Liver (tissue), 9 donors: ENCODE data around the gene ITPKB. TPM values are rescaled to one million over a fixed set of nuclear protein-coding genes. Genes with fewer than 3 reads are reported as not detected.

Experiments used
- DNase-seq: peaks from one replicate; pipeline ENCODE4 v3.0.0-alpha.2; 2017; ENCODE audit warnings: low spot score
- H3K27ac ChIP-seq, 2 donors: one replicate each; pipeline ENCODE4 v1.7.0; 2013; ENCODE audit warnings: inconsistent platforms in 2 of 2, low read length in 2 of 2, control low read depth in 1 of 2, low read depth in 1 of 2, mild to moderate bottlenecking in 1 of 2
- H3K27me3 ChIP-seq, 4 donors: one replicate each; pipeline versions ENCODE4 v1.6.1 to v1.7.0; 2013; ENCODE audit warnings: low read length in 3 of 4, inconsistent platforms in 1 of 4, mild to moderate bottlenecking in 1 of 4, moderate library complexity in 1 of 4; ENCODE audit not compliant: control insufficient read depth in 4 of 4, insufficient read depth in 4 of 4
- H3K36me3 ChIP-seq, 4 donors: one replicate each; pipeline versions ENCODE4 v1.6.1 to v1.7.0; 2013; ENCODE audit warnings: low read length in 3 of 4, mild to moderate bottlenecking in 3 of 4, low read depth in 1 of 4, moderate library complexity in 1 of 4; ENCODE audit not compliant: control insufficient read depth in 4 of 4, insufficient read depth in 3 of 4
- H3K4me1 ChIP-seq, 4 donors: one replicate each; pipeline versions ENCODE4 v1.6.1 to v1.7.0; 2013; ENCODE audit warnings: low read length in 3 of 4, mild to moderate bottlenecking in 3 of 4, moderate library complexity in 1 of 4; ENCODE audit not compliant: control insufficient read depth in 4 of 4, insufficient read depth in 4 of 4
- H3K4me3 ChIP-seq, 3 donors: one replicate each; pipeline versions ENCODE4 v1.6.1 to v1.7.0; 2013; ENCODE audit warnings: low read length in 3 of 3, control low read depth in 1 of 3, low read depth in 1 of 3, mild to moderate bottlenecking in 1 of 3
- H3K9ac ChIP-seq, 2 donors: one replicate each; pipeline ENCODE4 v1.7.0; 2013; ENCODE audit warnings: low read length in 2 of 2, mild to moderate bottlenecking in 2 of 2, moderate library complexity in 2 of 2, control low read depth in 1 of 2, low read depth in 1 of 2
- H3K9me3 ChIP-seq, 4 donors: one replicate each; pipeline versions ENCODE4 v1.6.1 to v1.7.0; 2013; ENCODE audit warnings: low read length in 3 of 4; ENCODE audit not compliant: control insufficient read depth in 4 of 4
- EGR1 ChIP-seq, 2 donors: IDR thresholded peaks; 2 replicates each; pipeline ENCODE4 v1.6.1; 2016 to 2018; ENCODE audit warnings: antibody characterized with exemption in 2 of 2, low read depth in 2 of 2
- FOXA1 ChIP-seq: IDR thresholded peaks from 2 replicates; pipeline ENCODE4 v1.6.1; 2016; ENCODE audit warnings: antibody characterized with exemption
- GABPA ChIP-seq, 2 donors: IDR thresholded peaks in 1 of 2; conservative IDR thresholded peaks in 1 of 2; 2 replicates each; pipeline ENCODE4 v1.6.1; 2016; ENCODE audit warnings: antibody characterized with exemption in 2 of 2, mild to moderate bottlenecking in 1 of 2, moderate library complexity in 1 of 2
- JUND ChIP-seq, 2 donors: IDR thresholded peaks; 2 replicates each; pipeline ENCODE4 v1.6.1; 2016; ENCODE audit warnings: antibody characterized with exemption in 2 of 2
- NR2F2 ChIP-seq: IDR thresholded peaks from 2 replicates; pipeline ENCODE4 v1.6.1; 2016; ENCODE audit warnings: antibody characterized with exemption
- RAD21 ChIP-seq, 2 donors: IDR thresholded peaks; 2 replicates each; pipeline ENCODE4 v1.6.1; 2016; ENCODE audit warnings: antibody characterized with exemption in 2 of 2, mild to moderate bottlenecking in 2 of 2
- RXRA ChIP-seq, 2 donors: IDR thresholded peaks; 2 replicates each; pipeline ENCODE4 v1.6.1; 2017 to 2018; ENCODE audit warnings: antibody characterized with exemption in 2 of 2, mild to moderate bottlenecking in 1 of 2
- WGBS: extraction: QIAGEN DNeasy Blood & Tissue Kit; methylation state at CpG from one replicate; pipeline ENCODE4 v1.1.7; 2013; 5-methylcytosine and 5-hydroxymethylcytosine counted together
- polyA plus RNA-seq, 2 donors: library from polyadenylated mRNA; stranded (reverse) in 1 of 2; unstranded in 1 of 2; fragments of 200-250 nt in 1 of 2; fragments of >200 nt in 1 of 2; fragmentation: Nextera tagmentation in 1 of 2; extraction: Ambion mirVana in 1 of 2; gene quantifications; one replicate each; pipeline versions ENCODE4 v1.2.1 to v1.2.3, GENCODE V29; 2013 to 2015
- total RNA-seq, 2 donors: library from RNA; depleted of rRNA; stranded (reverse); fragments of >200 nt; gene quantifications; one replicate each; pipeline ENCODE4 v1.2.3, GENCODE V29; 2014
- TF ChIP-seq, protein P1 (sequence below): IDR thresholded peaks from 2 replicates; pipeline ENCODE4 v1.6.1; 2016; ENCODE audit warnings: antibody characterized with exemption, mild to moderate bottlenecking
- TF ChIP-seq, protein P2 (sequence below): IDR thresholded peaks from 2 replicates; pipeline ENCODE4 v1.6.1; 2016; ENCODE audit warnings: antibody characterized with exemption
- TF ChIP-seq, protein P3 (sequence below): fragments of 150-350 bp; IDR thresholded peaks from 2 replicates; pipeline ENCODE4 v1.5.1; 2017; ENCODE audit warnings: improper control_type of control experiment, low read depth, low read length; ENCODE audit not compliant: missing input control
- TF ChIP-seq, protein P4 (sequence below): IDR thresholded peaks from 2 replicates; pipeline ENCODE4 v1.6.1; 2016; ENCODE audit warnings: antibody characterized with exemption
- donor health status: healthy.
- donor health status: healthy.
- donor health status: healthy.
- donor health status: healthy.
- donor health status: healthy.

The ITPKB gene
- total and polyA plus RNA-seq, 4 donors = 0.61 to 5.8 (median 3.7) TPM

GRCh38 chr1:226649244-226649643, 89.8 kb downstream of the ITPKB start (continued):
- TF ChIP-seq RXRA (IDR thresholded peaks at IDR 0.05) = no peak
- TF ChIP-seq, protein P1, sequence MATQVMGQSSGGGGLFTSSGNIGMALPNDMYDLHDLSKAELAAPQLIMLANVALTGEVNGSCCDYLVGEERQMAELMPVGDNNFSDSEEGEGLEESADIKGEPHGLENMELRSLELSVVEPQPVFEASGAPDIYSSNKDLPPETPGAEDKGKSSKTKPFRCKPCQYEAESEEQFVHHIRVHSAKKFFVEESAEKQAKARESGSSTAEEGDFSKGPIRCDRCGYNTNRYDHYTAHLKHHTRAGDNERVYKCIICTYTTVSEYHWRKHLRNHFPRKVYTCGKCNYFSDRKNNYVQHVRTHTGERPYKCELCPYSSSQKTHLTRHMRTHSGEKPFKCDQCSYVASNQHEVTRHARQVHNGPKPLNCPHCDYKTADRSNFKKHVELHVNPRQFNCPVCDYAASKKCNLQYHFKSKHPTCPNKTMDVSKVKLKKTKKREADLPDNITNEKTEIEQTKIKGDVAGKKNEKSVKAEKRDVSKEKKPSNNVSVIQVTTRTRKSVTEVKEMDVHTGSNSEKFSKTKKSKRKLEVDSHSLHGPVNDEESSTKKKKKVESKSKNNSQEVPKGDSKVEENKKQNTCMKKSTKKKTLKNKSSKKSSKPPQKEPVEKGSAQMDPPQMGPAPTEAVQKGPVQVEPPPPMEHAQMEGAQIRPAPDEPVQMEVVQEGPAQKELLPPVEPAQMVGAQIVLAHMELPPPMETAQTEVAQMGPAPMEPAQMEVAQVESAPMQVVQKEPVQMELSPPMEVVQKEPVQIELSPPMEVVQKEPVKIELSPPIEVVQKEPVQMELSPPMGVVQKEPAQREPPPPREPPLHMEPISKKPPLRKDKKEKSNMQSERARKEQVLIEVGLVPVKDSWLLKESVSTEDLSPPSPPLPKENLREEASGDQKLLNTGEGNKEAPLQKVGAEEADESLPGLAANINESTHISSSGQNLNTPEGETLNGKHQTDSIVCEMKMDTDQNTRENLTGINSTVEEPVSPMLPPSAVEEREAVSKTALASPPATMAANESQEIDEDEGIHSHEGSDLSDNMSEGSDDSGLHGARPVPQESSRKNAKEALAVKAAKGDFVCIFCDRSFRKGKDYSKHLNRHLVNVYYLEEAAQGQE = no peak

- H3K4me3 ChIP-seq = no peak overlapping the region
- no peak overlapping the region for H3K27ac ChIP-seq
- H3K9me3 ChIP-seq = no peaks in the 10 kb centered on the region
- H3K9ac ChIP-seq = no peak overlapping the region
- peaks cover 0 to 3% (median 0%) of the 10 kb centered on the region in 4 donors for H3K36me3 ChIP-seq
- TF ChIP-seq FOXA1 (no peak), GABPA (IDR thresholded peaks at IDR 0.05 in 1 of 2, conservative IDR thresholded peaks at IDR 0.05 in 1 of 2) (no peak), EGR1 (IDR thresholded peaks at IDR 0.05; ENCODE audit: low read depth in 2 of 2) (no peak), JUND (IDR thresholded peaks at IDR 0.05) (no peak), RAD21 (IDR thresholded peaks at IDR 0.05) (no peak), NR2F2 (no peak)
- TF ChIP-seq, protein P2, sequence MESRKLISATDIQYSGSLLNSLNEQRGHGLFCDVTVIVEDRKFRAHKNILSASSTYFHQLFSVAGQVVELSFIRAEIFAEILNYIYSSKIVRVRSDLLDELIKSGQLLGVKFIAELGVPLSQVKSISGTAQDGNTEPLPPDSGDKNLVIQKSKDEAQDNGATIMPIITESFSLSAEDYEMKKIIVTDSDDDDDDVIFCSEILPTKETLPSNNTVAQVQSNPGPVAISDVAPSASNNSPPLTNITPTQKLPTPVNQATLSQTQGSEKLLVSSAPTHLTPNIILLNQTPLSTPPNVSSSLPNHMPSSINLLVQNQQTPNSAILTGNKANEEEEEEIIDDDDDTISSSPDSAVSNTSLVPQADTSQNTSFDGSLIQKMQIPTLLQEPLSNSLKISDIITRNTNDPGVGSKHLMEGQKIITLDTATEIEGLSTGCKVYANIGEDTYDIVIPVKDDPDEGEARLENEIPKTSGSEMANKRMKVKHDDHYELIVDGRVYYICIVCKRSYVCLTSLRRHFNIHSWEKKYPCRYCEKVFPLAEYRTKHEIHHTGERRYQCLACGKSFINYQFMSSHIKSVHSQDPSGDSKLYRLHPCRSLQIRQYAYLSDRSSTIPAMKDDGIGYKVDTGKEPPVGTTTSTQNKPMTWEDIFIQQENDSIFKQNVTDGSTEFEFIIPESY = no peak
- TF ChIP-seq, protein P3, sequence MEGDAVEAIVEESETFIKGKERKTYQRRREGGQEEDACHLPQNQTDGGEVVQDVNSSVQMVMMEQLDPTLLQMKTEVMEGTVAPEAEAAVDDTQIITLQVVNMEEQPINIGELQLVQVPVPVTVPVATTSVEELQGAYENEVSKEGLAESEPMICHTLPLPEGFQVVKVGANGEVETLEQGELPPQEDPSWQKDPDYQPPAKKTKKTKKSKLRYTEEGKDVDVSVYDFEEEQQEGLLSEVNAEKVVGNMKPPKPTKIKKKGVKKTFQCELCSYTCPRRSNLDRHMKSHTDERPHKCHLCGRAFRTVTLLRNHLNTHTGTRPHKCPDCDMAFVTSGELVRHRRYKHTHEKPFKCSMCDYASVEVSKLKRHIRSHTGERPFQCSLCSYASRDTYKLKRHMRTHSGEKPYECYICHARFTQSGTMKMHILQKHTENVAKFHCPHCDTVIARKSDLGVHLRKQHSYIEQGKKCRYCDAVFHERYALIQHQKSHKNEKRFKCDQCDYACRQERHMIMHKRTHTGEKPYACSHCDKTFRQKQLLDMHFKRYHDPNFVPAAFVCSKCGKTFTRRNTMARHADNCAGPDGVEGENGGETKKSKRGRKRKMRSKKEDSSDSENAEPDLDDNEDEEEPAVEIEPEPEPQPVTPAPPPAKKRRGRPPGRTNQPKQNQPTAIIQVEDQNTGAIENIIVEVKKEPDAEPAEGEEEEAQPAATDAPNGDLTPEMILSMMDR = no peak
- no peak for DNase-seq
- H3K4me1 ChIP-seq = peaks cover 0 to 3% (median 0%) of the 10 kb centered on the region in 4 donors
- no peaks in the 10 kb centered on the region for H3K27me3 ChIP-seq
- WGBS = 91% methylated on average over 6 of the region's 6 CpGs
Observed at GRCh38 chr1:226648421-226648820, 90.7 kb downstream of the ITPKB start.

DNA sequence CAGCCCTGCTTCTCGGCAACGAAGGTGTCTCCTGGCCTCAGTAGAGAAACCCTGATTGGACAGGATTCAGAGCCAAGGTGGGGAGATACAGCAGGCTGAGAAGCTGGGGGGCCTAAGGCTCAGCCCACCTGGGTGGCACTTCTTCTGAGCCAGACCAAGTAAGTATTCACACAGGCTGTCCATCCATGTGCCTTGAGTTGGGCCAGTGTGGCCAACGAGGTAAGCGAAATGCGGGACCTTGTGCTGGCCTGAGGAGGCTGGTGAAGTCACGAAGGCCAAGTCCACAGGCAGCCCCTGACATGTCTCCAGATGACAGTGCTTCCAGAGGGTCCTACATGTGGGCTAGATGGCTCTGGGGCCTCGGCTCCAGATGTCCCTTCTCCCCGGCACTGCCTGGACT, 91.4 kb downstream of the ITPKB start:
- 94% methylated on average over 8 of the region's 8 CpGs for WGBS
- Histone ChIP-seq H3K27ac (no peak overlapping the region), H3K4me3 (no peak overlapping the region), H3K9ac (no peak overlapping the region), H3K27me3 (no peaks in the 10 kb centered on the region), H3K9me3 (no peaks in the 10 kb centered on the region), H3K36me3 (peaks cover 0 to 3% (median 0%) of the 10 kb centered on the region in 4 donors), H3K4me1 (peaks cover 0 to 3% (median 0%) of the 10 kb centered on the region in 4 donors)
- no peak for DNase-seq
- TF ChIP-seq, protein P4, sequence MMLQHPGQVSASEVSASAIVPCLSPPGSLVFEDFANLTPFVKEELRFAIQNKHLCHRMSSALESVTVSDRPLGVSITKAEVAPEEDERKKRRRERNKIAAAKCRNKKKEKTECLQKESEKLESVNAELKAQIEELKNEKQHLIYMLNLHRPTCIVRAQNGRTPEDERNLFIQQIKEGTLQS = no peak
